HG03139 (cell line): ENCODE data around the gene RABAC1.

ENCODE experiments used
- ATAC-seq: cut with Tn5 transposase; IDR thresholded peaks from one replicate; pipeline ENCODE4 v1.9.1; 2021; ENCODE audit not compliant: unreplicated experiment

The RABAC1 gene

GRCh38 chr19:41930322-41930722 lies 28.8 kb downstream of the RABAC1 start:
- ATAC-seq, result no peak

DNA sequence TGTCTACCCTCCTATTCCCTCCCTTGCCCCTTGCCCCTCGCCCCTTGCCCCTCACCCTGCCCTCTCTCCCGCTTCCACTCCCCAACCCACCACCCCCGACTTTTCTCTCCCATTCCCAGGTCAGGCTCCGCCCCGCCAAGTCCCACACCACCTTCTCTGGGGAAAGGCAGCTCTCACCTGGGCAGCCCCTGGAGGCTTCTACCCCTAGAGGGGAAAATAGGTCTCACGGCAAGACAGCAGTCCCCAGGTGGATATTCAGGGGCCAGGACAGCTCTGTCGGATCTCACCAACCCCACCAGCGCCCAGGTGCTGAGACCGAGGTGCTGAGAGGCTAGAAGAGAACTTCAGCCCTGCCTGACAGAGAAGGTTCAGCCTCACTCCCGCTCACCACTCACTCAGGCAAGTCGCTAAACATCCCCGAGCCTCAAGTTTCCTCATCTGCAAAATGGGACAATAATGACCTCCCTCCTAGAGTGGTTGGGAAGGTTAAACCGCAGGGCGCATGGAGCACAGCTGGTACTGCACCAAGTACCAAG lies 29.5 kb downstream of the RABAC1 start:
- ATAC-seq, result no peak

- no peak for ATAC-seq
Measured at GRCh38 chr19:41928754-41929535, 30.2 kb downstream of the RABAC1 start.

GRCh38 chr19:41928221-41928683 lies 30.9 kb downstream of the RABAC1 start, which contains the start of gene ERFL:
Gene ERFL (minus strand): TSS chr19:41928449. CDS start chr19:41912919, 15,530 bp downstream.
- ATAC-seq, result no peak

DNA sequence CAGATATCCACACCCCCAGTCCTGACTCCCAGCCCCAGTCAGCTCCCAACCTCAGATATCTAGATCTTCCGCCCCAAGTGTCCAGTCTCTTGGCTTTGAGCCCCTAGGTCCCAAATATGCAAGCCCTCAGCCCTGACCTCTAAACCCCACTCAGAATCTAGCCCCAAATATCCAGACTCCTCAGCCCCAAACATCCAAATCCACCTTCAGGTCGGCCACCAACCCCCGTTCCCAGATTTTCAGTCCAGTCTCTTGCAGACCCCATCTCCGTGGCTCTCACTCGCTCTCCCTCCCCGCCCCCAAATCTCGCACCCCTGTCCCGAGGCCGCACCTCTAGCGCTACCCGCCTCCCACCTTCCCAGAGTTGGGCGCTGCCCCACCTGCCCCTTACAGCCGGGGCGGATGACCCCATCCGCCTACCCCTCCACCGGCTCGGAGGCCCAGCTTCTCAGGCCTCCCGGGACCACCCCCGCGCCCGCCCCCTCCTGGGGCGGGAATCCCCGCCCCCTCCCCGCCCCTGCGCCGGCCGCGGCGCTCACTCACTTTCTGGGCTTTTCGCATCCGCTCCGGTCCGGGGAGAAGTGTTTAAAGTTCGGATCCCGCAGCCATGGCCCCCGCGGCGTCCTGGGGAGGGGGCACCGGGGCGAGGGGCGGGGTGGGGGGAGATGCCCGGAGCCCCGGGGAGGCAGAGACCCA lies 31.5 kb downstream of the RABAC1 start:
- no peak for ATAC-seq

GRCh38 chr19:41926763-41927496 lies 32.2 kb downstream of the RABAC1 start:
- ATAC-seq, result no peak

- ATAC-seq, result no peak
Measured at GRCh38 chr19:41926028-41926762, 32.9 kb downstream of the RABAC1 start.

- no peak for ATAC-seq
Measured at GRCh38 chr19:41925208-41926003, 33.7 kb downstream of the RABAC1 start.

DNA sequence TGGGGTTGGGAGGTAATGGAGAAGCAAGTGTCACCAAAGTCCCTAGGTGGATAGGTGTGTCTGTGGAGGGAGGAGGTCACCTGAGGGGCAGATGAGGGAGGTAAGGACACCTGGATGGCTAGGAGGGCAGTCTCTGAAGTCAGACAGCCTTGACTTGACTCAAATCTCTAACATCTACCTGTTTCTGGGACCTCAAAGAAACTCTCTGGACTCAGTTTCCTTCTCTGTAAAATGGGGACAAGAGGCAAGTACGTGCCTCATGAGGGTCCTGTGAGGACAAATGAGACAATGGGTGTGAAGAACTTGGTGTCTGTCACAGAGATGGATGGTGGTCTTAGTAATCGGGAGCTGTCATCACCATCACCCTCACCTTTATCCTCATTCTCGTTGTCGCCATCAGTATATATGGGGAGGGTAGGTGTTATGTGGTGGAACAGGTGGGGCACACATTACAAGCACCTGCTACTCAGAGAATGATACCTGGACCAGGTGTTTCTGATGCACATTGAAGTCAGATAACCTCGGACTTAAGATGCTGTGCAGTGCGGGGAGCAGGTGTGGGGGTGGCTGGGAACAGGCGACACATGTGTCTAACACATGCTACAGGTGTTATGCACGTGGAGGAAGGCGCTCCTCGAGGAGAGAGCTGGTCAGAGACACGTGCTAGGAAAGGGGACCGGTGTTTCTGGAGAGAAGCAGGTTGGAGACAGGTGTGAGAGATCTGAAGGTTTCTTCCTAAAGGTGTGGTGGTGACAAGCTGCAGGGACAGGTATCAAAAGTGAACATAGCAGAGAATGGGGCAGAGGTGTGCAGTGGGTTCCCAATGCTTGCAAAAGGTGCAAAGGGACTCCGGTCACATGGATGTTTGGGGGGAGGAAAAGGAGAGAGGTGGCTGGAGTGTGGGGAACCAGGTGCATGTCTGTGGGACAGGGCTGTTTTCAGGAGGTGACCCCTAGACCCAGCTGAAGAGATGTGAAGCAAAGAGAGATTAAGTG lies 34.7 kb downstream of the RABAC1 start:
- no peak for ATAC-seq

DNA sequence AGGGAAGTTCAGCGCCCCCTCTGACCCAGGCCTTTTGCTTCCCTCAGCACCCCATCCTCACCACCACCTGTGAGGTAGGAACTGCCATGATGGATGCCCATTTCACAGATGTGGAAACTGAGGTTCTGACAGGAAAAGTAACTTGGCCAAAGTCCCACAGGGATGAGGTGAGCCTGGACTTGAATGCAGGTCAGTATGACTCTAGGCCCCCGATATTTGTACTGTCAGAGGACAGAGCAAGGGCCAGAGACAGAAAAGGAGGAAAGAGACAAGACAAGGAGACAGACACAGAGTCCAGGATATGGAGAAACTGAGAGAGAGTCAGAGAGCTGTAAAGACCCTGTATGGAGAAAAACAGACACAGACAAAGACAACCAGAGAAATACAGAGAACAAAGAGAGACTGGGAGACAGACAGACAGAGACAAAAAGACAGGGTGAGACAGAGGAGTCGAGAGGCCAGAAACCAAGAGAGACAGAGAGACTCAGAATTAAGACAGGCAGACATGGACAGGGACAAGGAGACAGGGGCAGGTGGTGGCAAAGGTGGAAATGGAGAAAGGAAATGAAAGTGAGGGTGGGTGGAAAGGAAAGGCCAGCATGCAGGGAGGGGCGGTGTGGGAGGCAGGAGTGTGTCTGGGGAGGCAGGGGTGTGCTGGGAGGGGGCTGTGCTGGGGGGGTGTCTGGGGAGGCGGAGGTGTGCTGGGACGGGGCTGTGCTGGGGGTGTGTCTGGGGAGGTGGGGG lies 35.9 kb downstream of the RABAC1 start:
- no peak for ATAC-seq

DNA sequence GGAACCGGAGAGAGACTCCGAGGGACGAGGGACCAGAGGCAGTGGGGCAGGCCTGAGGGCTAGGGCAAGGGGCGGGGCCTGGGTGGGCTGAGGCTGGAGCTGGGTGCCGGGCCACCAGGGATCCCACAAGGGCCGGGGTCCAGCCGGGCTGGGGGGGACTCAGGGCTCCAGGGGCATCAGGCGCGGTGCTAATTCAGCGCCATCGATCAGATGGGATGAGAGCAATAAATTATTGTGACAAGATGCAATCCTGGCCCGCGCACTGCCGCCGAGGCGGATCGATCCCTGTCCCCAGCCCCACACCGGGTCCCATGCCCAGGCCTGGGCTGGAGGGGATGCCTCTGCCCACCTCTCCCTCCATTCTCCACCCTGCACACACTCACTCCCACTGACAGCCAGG lies 36.5 kb downstream of the RABAC1 start:
- ATAC-seq, result no peak

DNA sequence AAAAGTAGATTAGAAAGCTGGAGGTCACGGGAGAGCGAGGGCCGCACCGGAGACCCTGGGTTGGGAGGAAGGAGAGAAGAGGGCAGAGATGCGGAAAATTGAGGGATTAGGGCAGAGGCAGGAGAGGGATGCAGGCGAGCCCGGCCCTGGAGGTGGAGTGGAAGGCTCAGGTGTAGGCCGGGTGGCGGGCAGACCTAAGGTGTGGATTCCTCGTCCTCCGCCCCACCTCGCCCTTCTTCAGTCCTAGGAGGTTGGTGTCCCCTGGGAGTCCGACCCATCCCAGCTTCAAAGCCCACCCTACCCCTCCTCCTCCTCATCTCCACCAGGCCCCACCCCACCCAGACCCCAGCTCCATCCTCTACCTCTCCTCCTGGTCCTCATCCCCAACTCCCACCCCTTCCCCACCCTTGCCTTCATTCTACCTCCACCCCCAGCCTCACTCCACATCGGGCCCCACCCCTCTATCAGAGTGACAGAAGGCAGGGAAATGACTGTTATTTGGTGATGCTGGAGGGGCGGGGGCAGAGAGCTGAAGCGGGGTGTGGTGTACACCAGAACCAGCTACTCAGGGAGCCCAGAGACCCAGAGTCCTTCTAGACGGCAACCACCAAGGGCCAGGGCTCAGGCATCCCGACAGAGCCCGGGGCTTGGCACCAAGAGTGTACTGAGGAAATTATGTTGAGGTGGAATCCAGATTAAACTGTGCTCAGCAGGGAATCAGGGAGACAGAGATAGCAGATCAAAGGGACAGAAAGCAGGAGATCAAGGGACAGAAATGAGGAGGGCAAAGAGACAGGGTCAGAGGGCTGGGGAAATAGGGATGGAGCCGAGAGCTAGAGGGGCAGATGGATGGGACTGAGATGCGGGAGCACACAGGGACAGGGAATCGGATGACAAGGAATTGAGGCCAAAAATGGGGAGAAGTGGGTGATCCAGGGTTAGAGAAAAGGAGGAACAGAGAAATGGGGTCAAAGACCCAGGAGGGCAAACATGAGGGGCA lies 37.2 kb downstream of the RABAC1 start:
- ATAC-seq, result no peak

- ATAC-seq, result no peak
Measured at GRCh38 chr19:41920882-41921576, 38.1 kb downstream of the RABAC1 start.

- ATAC-seq, result no peak
Measured at GRCh38 chr19:41919948-41920712, 39.0 kb downstream of the RABAC1 start.

DNA sequence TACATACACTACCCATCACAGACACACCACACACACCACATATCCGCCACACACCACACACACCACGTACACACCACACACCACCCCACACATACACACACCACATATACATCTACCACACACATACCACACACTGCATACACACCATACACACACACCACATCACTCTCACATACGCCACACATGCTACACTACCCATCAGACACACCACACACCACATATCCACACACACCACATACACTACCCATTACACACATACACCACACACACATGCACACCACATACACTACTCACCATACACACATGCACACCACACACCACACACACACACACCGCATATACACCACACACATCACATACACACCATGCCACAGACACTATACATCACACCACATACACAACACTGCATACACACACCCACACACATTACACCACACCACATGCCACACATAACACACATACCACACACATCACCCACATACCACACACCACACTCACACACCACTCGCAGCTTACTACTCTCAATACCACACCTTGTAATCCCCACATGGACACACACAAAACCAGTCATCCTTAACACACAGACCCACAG lies 40.4 kb downstream of the RABAC1 start:
- ATAC-seq, result no peak
